Stimulated activated CD4-positive, alpha-beta T cell treated with anti-CD3 and anti-CD28 coated beads, Interleukin-1b, Interleukin-23, amount 100 ng/mL, for 24 hours (primary cell): ENCODE data around the gene VPS54.
A peak's percentile ranks its signal among the peaks of the same experiment; 100 is the strongest.
"Not testable (repeated sequence)": the region's sequence is repeated elsewhere in the genome, so short reads cannot be mapped to it uniquely, and the experiment has no call there.

Experiments used
- DNase-seq, 4 experiments: peaks; one replicate each; pipeline ENCODE4 v3.0.0-alpha.2; 2020; ENCODE audit warnings: low read depth in 4 of 4, low spot score in 1 of 4

Gene VPS54

DNA sequence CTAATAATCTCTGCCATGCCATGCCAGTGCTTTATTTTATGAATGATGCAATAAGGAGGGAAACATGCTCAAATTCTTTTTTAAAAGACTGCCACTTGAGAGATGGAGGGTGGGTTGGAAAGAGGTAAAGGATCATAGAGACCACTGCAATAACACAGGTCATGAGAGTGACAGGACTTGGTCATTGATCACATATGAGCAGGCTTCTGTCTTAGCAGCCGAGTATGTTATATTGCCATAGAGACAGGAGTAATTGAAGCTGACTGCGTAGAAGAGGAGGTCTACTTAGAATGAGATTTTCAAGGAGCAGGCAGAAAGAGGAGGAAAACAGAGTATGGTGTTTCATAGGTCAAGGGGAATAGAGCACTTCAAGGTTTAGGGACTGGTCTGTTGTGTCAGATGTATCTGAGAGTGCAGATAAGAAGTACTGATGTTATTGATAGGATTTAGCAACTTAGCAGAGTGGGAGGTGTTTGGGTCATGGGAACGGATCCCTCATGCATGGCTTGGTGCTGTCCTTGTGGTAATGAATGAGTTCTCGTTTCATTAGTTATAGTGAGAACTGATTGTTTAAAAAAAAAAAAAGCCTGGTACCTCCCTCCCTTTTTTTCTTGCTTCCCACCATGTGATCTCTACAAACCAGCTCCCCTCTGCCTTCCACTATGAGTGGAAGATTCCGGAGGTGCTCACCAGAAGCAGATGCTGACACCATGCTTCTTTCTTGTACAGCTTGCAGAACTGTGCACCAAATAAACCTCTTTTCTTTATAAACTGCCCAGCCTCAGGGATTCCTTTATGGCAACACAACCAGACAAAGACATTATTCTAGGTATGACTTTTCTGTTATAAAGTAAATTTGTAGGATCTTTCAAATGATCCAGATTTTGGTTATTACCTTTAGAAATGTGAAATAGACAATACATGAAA, 144.8 kb downstream of the VPS54 start:
- no peak for DNase-seq

DNA sequence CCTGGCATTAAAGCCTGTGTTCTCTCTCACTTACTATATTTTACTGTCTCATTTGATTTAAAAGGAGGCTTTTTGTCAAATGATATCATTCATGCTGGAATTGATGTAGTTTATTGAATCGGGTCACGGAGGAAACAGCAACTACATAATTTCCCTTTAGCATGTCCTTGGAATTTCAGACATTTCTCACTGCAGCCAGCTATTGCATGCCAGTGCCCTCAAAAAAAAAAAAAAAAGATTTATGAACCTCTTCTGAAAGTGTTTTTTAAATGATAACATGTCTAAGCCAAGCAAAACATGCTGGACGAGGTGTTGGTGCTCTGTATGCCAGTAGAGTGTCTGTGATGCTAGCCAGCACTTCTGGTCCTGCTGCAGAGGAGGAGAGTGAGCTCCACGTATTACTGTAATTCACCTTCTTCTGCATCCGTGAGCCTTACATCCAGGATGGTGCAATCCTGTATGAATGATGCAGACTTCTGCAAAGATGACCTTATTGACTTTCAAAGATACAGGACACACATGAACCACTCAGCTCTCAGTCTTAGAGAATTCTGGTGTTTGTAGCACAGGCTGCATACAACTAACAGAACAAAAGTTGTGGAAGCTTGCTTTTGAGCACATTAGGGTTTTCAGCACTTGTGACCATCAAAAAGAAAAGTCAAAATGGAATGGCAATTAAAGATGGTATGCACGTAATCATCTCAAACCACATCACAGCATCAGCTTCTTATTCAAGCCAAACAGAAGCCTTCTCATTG, 146.5 kb downstream of the VPS54 start:
- no peak for DNase-seq

DNA sequence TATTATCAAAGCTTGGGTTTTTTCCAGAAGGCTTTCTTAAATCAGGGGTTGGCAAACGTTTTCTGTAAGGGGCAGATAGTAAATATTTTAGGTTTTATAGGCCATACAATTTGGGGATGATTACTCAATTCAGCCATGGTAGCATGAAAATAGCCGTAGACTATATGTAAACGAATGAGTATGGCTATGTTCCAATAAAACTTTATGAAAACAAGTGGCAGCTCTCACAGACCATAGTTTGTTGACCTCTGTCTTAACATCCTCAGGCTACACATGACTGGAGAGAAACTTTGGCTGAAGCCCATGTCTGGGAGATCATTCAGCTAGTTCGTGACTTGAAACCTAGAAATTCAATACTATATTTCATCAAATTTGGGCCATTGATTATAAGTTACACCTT, 147.4 kb downstream of the VPS54 start:
- DNase-seq = no peak

DNA sequence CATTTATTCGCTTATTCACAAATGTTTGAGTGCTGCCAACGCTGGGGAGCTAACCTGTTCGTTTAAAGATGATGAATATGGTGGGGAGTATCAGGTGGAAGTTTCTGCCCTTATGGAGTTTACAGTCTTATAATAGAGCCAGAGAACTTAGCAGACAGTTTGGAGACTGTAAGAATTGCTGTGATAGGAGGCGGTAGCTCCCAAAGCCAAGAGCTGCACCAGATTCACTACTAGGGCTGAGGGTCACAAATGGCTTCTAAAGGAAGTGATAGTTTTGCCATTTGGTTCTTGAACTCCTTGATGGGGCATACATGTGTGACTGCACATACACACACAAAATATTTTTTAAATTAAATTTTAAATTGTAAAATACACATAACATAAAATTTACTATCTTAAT, 148.5 kb downstream of the VPS54 start:
- no peak for DNase-seq

DNA sequence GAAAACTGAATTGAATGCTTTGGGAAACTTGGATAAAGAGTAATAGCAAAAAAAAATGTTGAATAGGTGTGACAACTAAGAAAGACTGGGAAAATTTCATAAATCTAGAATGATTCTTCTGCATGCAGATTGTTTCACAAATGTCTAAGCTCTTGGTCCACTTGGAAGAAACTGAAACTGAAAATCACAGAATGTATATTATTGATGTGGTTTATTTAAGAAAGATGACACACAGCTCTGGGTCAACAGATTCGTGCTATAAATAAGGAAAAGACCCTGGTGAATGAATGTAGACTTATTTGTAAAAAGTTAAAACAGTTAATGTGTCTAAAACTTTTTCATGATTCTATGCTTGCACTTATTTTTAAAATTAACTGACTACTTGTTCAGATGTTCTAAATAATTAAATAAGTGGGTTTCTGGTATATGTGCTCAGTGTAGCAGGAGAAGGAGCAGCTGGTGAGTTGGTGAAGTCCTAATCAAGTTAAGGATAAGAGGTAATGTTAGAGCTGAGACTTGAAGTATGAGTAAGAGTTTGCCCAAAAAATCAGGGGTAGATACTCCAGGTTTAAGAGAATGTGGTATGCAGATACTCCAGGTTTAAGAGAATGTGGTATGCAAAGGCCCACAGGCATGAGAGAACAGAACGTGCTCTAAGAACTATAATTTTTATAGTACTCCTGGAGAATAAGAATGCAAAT, 153.1 kb downstream of the VPS54 start:
- no peak for DNase-seq

DNA sequence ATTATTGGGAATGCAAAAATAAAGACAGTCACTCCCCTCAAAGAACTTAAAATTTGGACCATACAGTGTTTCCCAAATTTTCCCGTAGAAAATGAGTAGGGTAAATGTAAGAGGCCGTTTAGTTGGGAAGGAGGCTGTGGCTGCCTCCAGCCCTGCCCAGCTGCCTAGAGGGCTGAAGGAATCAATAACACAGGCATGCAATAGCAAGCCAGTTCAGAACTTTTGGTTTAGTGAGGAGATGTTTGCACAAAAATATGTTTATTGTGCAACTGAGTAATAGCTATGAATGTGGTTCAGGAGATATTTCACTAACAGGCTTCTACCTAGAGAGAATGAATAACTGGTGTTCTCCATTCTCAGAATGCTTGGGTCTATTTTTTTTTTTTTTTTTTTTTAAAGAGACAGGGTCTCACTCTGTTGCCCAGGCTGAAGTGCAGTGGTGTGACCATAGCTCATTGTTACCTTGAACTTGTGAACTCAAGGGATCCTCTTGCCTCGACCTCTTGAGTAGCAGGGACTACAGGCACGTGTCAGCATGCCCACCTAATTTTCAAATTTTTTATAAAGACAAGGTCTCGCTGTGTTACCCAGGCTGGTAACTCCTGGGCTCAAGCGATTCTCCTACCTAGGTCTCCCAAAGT, 153.9 kb downstream of the VPS54 start:
- DNase-seq = no peak

DNA sequence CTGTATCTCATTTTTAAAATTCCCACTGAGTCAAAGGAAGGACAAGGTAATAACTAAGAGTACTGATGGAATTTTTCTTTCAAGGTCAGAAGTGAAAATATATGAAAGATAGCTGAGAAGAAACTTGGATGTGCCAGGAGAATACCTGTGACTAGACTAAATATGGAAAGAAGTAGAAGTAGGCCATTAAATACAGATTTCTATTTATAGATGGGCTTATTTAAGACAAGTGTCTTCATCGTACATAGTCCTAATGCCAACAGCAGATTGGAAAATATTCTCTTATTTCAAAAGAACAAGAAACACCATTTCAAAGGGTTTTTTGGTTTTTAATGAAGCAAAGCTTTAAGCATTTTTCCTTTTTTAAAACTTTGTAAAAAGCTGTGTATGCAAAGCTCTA, 155.5 kb downstream of the VPS54 start:
- DNase-seq = no peak

DNA sequence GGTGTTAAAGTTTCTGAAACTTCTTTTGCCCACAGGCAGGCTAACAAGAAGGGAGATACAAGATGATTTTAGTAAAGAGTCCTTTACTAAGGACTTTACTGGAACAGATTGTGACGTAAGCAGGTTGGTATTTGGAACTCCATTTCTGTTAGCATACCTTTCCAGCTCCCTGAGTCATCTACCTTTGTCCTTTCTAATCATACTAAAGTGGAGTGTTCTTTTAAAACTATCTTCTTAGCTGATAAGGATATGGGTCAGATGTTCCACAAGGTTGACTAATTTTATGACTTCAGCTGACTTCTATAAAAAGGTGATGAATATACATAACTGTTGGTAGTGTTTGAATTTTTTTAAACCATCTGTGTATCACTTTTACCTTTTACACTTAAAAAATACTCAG, 156.4 kb downstream of the VPS54 start:
- no peak for DNase-seq

DNA sequence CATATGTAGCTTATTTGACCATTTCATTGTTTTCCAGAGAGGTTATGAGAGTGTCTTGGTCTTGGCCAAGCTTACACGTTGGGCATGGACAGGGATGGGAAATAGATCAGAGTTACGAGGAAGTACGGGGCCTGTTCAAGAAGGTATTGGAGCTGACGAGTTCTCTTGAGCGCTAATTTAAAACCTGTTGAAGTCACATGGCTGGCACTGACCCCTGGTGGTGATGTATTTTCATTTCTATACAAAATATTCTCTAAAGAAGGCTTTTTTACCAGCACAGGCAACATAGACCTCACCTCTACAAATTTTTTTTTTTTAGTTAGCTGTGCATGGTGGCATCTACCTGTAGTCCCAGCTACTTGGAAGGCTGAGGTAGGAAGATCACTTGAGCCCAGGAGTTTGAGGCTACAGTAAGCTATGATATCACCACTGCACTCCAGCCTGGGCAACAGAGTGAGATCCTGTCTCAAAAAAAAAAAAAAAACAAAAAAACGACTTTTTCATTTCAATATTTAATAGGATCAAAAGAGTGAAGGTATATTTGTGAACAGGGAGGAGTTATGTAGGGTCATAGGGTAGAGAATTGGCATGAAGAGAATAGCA, 157.9 kb downstream of the VPS54 start:
- peak in 3 of 4 experiments; percentile 20 to 29 (median 26) for DNase-seq

DNA sequence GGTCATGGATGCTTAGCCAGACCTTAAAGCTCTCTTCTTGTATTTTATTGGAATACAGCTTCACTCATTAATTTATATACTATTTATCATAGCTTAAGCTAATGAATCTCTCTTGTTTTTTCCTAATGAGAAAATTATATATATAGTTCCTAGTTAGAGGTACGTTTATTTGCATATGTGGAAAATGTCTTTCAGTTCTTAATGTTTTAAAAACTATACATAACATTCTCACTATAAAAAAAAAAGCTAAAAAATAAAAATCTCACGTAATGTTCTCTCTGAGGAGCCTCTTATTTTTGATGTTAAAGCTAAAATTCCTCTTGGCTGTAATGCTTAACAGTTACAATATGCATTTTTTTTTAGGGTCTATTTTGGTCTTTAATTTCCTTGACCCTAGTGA, 160.9 kb downstream of the VPS54 start:
- DNase-seq = no peak

DNA sequence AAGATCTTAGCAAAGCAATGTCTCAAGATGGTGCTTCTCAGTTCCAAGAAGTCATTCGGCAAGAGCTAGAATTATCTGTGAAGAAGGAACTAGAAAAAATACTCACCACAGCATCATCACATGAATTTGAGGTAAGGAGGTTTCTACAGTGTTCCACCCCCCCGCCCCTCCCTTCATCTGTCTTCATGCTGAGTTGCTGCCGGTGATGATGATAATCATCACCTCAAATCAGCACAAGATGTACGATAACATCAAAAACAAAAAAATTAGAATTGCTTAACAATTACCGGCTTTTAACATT, 163.0 kb downstream of the VPS54 start:
- peak in 1 of 4 experiments; percentile 23 for DNase-seq

DNA sequence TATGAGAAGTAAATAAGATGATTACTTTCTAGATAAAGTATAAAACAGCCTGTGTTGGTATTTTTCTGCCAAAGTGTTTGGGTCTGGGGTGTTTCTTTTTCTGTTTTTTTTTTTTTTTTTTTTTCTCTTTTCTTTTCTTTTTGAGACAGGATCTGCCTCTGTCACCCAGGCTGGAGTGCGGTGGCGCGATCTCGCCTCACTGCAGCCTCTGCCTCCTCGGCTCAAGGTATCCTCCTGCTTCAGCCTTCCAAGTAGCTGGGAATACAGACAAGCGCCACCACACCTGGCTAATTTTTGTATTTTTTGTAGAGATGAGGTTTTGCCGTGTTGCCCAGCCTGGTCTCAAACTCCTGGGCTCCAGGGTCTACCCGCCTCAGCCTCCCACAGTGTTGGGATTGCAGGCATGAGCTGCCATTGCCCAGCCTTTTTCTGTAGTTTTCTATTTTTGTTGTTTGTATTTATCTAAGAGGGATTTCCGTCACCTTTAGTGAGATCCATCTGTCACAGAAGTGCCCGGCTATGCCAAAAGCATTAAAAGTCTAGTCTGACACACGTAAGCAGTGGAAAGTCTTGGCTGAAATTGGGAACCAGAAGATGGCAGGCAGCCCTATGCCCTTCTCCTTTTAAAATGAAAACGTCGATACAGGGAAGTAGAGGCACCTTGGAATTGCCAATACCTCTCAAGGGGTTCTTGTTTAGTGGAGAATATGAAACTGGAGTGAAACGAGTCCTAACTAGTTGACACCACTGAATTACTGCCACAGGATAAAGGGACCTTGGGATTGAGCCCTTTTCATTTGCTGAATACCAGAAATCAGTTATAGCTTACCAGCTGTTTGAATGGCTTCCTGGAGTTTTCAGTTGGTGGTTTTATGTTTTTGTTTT, 163.6 kb downstream of the VPS54 start:
- no peak for DNase-seq

DNA sequence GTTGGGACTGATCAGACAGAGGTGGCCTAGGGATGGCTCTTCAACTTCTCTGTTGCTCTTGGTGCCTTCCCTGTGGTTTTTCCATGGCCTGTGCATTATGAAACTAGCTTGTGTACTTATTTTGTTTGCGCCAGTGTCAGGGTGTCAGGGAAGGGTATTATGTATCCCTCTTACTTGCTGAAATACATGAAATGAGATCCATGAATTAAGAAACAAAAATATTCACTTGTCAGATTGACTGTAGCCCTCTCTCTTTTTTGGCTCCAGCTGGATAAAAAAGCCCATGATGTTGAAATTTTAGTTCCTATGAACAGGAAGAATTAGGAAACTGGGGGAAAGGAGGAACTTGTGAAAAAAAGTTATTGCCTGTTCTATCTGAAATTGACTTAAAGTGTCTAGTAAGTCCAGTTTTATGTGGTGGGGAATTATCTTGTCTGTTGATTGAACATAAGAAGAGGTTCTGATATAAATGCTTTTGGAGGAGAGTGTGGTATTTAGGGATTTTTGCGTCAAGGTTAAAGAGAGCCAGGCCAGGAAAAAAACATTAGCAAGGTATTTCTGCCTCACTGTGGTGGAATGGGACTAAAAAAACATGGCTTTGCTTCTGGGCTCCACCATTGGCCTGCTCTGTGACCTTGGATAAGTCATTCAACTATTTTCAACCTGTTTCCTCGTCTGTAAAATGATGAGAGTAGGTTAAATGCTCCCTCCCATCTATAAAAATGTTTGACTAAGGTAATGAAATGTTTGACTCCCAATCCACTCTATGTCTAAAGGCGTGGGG, 165.5 kb downstream of the VPS54 start:
- DNase-seq = no peak

DNA sequence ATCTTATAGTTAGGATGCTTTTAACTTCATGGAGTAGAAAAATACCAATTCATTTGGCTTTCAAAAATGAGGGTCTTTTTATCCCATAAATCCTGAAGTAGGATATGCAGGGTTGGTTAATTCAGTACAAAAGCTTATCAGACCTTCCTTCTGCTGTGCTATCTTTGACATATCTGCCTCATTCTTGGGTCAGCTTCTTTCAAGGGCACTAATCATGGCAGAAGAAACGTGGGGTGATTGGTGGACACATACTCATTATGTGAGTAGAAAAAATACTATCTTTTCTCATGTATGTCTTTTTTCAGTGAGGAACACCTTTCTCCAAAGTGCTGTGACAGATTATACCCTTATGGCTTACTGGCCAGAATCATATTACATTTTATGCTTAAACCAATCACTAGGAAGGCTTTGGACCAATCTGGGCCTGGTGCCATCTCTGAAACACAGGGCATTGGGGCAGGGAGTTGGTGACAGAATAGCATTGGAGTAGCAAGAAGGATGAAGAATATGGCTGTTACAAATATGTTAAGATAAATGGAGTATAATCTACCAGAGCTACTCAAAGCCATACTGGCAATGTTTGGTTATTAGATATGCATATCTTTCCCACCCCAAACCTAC, 167.4 kb downstream of the VPS54 start:
- no peak for DNase-seq

DNA sequence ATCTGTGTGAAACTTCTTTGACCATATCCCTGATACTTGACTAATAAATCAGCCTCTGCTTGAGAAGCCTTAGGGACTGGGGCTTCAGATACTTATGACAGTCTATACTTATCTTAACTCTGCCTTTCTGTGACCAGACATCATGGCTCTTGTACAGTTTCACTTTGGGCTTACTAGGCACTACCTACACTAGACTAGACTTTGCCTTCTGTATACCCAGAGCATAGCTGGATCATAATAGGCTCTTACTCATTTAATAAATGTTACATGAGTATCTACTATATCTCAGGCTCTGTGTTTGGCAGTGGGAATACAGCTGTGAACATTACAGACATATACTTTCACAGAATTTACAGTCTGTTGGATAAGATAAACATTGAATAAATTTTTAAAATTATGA, 168.6 kb downstream of the VPS54 start:
- DNase-seq = no peak

DNA sequence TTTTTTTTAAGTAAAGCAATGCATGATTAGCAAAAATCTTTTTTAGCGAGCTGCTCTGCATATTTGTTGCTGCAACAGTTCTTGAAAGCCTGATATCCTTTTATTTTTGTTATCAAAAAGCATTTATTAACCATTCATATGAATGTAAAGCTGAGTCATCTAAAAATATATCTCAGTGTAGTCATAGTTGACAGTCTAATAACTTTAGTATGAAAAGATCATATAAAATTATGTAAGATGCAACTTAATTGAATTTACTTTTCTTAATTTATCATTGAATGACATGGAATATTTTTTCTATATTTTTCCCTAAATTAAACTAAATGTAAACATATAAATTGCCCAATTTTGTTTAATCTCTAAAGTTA, 169.0 kb downstream of the VPS54 start:
- DNase-seq = no peak

DNA sequence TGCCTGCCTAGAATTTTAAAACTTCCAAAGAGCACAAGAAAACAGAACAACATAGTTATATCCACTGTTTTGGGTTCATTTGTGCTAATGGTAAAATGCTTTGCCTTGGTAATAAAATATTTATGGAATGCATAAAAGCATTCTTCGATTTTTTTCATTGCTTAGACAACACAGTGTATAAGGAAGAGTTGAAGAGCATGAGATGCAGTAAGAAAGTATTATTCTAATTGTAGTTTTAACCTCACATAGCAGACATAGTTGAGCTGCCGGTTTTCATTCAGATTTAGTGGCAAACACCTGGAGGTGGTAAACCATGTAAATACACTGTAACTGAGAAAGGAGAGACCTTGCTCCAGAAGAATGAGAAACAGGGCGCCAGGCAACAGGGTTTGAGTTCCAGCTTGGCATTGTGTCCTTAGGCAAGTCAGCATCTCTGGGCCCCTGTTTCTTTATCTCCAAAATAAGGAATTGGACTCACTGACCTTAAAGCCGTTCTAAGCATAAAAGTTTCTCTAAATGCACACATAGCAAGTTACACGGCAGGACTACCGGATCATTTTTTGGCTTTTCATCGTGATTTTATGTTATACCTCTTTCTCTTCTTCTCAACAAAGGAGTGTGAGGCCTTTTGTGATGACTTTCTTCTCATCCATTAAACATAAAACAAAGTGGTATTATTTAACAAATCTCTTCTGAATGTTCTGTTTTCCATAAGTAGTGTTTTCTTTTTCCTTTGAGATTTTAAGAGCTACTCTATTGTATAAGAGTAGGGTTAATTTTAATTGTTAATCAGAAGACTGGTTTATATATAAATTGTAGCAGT, 169.6 kb downstream of the VPS54 start:
- DNase-seq = no peak

DNA sequence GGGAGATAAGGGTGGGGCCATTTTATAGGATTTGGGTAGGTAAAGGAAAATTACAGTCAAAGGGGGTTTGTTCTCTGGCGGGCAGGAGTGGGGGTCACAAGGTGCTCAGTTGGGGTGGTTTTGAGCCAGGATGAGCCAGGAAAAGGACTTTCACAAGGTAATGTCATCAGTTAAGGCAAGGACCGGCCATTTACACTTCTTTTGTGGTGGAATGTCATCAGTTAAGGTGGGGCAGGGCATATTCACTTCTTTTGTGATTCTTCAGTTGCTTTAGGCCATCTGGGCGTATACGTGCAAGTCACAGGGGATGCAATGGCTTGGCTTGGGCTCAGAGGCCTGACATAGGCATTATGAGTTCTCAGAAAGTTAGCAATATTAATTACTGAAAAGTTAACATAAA, 171.7 kb downstream of the VPS54 start:
- DNase-seq = not testable (repeated sequence)
